Measurements from ENCODE around the gene RUFY1.

RUFY1 gene

DNA sequence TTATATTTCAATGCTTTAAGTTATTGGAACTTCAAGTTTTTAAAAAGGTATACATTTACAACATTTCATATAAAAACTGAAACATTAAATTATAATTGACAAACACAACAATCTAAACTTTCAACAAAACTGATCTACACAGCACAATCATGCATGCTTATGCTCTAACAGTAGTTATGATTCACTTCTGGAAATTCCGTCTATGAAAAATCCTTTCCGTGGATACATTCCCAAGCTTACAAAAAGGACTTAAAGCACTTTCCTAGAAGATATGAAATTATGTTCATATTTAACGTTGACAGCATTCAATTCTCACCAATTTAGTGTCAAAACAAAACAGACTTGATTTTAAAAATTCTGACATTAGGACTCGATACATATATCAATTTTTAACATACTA, 69.4 kb downstream of the RUFY1 start:
- DNase-seq, result no peak
- intact Hi-C loops (cut with DNase I; ENCODE audit: low total_unique reads), result loop anchor here (5.0 to 10.0 kb wide), 3 partner anchors 55 to 198 kb away; partner anchors contain the start of gene RUFY1

GRCh38 chr5:179620293-179620692, 69.9 kb downstream of the RUFY1 start:
- peaks cover 0 to 82% (median 54%) of the 10 kb centered on the region in 4 donors for H3K4me1 ChIP-seq
- no peaks in the 10 kb centered on the region for H3K9me3 ChIP-seq
- no peaks in the 10 kb centered on the region for H3K27me3 ChIP-seq
- intact Hi-C loops (cut with DNase I; ENCODE audit: low total_unique reads), result loop anchor here (5.0 to 10.0 kb wide), 3 partner anchors 55 to 197 kb away; partner anchors contain the start of gene RUFY1
- peak in 1 of 2 donors; percentile 7 for DNase-seq
- peaks cover 58 to 65% (median 63%) of the 10 kb centered on the region in 3 donors for H3K36me3 ChIP-seq
- H3K4me3 ChIP-seq, result peak overlapping the region; percentile 94 to 99
- H3K27ac ChIP-seq, result peak overlapping the region in 1 of 2 donors; percentile 100
- TF ChIP-seq, protein P1, sequence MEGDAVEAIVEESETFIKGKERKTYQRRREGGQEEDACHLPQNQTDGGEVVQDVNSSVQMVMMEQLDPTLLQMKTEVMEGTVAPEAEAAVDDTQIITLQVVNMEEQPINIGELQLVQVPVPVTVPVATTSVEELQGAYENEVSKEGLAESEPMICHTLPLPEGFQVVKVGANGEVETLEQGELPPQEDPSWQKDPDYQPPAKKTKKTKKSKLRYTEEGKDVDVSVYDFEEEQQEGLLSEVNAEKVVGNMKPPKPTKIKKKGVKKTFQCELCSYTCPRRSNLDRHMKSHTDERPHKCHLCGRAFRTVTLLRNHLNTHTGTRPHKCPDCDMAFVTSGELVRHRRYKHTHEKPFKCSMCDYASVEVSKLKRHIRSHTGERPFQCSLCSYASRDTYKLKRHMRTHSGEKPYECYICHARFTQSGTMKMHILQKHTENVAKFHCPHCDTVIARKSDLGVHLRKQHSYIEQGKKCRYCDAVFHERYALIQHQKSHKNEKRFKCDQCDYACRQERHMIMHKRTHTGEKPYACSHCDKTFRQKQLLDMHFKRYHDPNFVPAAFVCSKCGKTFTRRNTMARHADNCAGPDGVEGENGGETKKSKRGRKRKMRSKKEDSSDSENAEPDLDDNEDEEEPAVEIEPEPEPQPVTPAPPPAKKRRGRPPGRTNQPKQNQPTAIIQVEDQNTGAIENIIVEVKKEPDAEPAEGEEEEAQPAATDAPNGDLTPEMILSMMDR (IDR thresholded peaks at IDR 0.05), result no peak

More for the DNA sequence above, 69.4 kb downstream of the RUFY1 start:
- H3K27me3 ChIP-seq, result no peaks in the 10 kb centered on the region
- H3K9me3 ChIP-seq, result no peaks in the 10 kb centered on the region
- peaks cover 64 to 70% (median 68%) of the 10 kb centered on the region in 3 donors for H3K36me3 ChIP-seq
- H3K27ac ChIP-seq, result peak overlapping the region in 1 of 2 donors; percentile 24
- H3K4me3 ChIP-seq, result peak overlapping the region; percentile 94 to 99
- peaks cover 0 to 84% (median 53%) of the 10 kb centered on the region in 4 donors for H3K4me1 ChIP-seq
- TF ChIP-seq, protein P1 (IDR thresholded peaks at IDR 0.05), result no peak

GRCh38 chr5:179620703-179621350, 70.5 kb downstream of the RUFY1 start:
- Histone ChIP-seq H3K4me3 (peak overlapping the region; percentile 94 to 99), H3K9me3 (no peaks in the 10 kb centered on the region), H3K27ac (peak overlapping the region in 1 of 2 donors; percentile 100), H3K4me1 (peaks cover 0 to 76% (median 54%) of the 10 kb centered on the region in 4 donors), H3K36me3 (peaks cover 53 to 60% (median 59%) of the 10 kb centered on the region in 3 donors), H3K27me3 (no peaks in the 10 kb centered on the region)
- intact Hi-C loops (cut with DNase I; ENCODE audit: low total_unique reads), result loop anchor here (5.0 to 10.0 kb wide), 3 partner anchors 54 to 196 kb away; partner anchors contain the start of gene RUFY1
- no peak for DNase-seq
- TF ChIP-seq, protein P1 (IDR thresholded peaks at IDR 0.05), result no peak

DNA sequence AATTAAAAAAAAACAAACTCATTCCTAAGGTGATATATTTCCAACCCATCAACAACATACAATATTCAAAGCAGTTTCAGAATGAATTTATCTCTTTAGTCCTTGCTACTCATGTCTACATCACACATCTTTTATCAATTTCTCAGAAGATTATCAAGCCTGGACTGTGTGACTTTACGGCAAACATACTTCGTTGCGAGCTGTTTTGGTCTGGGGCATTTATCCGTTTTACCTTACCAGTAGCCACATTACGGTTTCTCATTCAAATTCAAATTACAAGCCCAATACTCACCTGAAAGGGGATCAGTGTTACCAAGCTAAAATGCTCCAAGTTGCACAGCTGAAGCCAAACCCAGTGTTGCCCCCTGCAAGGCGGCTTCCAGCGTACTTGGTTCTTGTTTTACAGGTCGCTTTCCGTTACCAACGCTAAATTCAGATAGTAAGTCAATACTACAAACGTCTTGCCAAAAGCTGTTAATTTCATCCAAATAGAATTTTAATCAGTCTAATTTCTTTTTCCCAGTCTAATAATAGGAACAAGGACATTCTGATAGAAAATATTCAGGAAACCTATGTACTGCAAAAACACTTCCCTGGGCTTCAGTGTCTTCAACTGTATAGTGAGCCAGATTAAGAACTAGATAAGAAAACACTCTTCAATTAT, 71.3 kb downstream of the RUFY1 start:
- peak; percentile 9 to 46 for DNase-seq
- Histone ChIP-seq H3K36me3 (peaks cover 44 to 51% (median 50%) of the 10 kb centered on the region in 3 donors), H3K27me3 (no peaks in the 10 kb centered on the region), H3K4me1 (peaks cover 0 to 68% (median 53%) of the 10 kb centered on the region in 4 donors), H3K27ac (peak overlapping the region; percentile 79 to 100), H3K4me3 (peak overlapping the region; percentile 94 to 99), H3K9me3 (no peaks in the 10 kb centered on the region)
- intact Hi-C loops (cut with DNase I; ENCODE audit: low total_unique reads), result loop anchor here (5.0 to 10.0 kb wide), 3 partner anchors 53 to 196 kb away; partner anchors contain the start of gene RUFY1
- TF ChIP-seq, protein P1 (IDR thresholded peaks at IDR 0.05), result no peak

DNA sequence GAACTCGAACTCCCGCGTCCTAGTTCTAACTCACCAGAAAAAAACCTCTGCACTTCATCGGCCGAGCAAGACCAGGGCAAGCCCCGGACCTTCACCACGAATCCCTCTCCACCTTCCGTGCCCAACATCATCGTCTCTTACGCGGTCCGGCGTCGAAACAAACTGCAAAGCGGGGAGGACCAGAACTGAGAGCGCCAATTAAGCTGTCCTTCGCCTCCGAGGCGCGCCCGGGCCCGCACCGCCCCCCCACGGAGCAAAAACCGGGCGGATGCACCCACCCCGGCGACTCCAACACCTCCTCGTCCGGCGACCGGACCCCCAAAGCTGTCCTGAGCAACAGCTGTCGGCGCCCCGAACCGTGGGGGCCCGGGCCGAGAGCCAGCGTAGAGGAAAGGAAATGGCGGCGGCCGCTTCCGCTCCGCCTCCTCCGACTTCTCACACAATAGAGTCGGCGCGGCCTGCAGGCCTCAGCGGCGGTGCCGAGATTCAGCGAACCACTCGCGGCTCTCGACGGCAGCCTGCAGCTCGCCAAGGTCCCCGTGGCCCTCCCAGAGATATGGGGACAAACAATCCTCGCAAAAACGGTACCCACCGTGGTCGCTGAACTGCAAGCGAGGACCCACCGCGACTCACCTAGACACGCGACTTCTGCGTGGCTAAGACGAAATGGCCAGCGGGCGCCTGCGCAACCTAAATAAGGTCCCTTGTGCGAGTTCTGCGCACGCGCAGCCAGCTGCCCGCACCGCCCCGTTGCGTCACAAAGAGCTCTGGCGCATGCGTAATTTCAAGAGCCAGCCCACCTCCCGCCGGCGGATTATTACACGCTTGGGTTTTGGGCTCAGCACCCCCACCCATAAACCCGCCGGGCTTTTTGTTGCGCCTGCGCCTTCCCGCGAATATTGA, 72.9 kb downstream of the RUFY1 start, which contains the start of gene HNRNPH1:
Gene HNRNPH1 (minus strand): TSS at position 669 of the 903 bp plus-strand sequence. CDS start 538 bp downstream, at position 131.
- H3K4me1 ChIP-seq, result peaks cover 0 to 53% (median 44%) of the 10 kb centered on the region in 4 donors
- H3K27ac ChIP-seq, result peak within 1 kb of the TSS; percentile 99 to 100
- H3K36me3 ChIP-seq, result peaks cover 29 to 35% (median 34%) of the 10 kb centered on the region in 3 donors
- TF ChIP-seq, protein P1 (IDR thresholded peaks at IDR 0.05), result no peak
- H3K27me3 ChIP-seq, result no peaks in the 10 kb centered on the region
- peak within 1 kb of the TSS; percentile 94 to 99 for H3K4me3 ChIP-seq
- intact Hi-C loops (cut with DNase I; ENCODE audit: low total_unique reads), result loop anchor here (5.0 to 10.0 kb wide), 3 partner anchors 52 to 194 kb away; partner anchors contain the start of gene RUFY1
- peak; percentile 97 to 99 for DNase-seq
- H3K9me3 ChIP-seq, result no peaks in the 10 kb centered on the region
